ENCODE results near the gene TCFL5.

The TCFL5 gene

DNA sequence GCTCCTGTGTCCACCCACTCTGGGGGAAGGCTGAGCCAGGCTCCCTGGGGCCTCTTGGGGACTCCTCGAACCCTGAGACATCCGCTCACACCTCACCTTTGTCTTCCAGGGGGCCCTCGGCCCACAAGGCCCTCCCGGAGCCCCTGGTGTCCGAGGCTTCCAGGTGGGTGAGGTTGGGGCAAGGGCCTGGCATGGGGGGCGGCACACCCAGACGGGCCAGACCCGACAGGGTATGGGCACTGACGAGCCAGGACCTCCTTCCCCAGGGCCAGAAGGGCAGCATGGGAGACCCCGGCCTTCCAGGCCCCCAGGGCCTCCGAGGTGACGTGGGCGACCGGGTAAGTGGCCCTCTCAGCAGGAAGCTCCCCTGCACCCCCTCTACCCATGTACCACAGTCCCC lies 31.4 kb downstream of the TCFL5 start:
- no peak for DNase-seq (ENCODE audit: low read depth)
- TF ChIP-seq, protein P1, sequence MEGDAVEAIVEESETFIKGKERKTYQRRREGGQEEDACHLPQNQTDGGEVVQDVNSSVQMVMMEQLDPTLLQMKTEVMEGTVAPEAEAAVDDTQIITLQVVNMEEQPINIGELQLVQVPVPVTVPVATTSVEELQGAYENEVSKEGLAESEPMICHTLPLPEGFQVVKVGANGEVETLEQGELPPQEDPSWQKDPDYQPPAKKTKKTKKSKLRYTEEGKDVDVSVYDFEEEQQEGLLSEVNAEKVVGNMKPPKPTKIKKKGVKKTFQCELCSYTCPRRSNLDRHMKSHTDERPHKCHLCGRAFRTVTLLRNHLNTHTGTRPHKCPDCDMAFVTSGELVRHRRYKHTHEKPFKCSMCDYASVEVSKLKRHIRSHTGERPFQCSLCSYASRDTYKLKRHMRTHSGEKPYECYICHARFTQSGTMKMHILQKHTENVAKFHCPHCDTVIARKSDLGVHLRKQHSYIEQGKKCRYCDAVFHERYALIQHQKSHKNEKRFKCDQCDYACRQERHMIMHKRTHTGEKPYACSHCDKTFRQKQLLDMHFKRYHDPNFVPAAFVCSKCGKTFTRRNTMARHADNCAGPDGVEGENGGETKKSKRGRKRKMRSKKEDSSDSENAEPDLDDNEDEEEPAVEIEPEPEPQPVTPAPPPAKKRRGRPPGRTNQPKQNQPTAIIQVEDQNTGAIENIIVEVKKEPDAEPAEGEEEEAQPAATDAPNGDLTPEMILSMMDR (IDR thresholded peaks at IDR 0.05; ENCODE audit: insufficient read depth, low read depth, low read length, missing control alignments), result no peak
- H3K4me3 ChIP-seq (ENCODE audit: low read depth, low read length), result no peak overlapping the region

DNA sequence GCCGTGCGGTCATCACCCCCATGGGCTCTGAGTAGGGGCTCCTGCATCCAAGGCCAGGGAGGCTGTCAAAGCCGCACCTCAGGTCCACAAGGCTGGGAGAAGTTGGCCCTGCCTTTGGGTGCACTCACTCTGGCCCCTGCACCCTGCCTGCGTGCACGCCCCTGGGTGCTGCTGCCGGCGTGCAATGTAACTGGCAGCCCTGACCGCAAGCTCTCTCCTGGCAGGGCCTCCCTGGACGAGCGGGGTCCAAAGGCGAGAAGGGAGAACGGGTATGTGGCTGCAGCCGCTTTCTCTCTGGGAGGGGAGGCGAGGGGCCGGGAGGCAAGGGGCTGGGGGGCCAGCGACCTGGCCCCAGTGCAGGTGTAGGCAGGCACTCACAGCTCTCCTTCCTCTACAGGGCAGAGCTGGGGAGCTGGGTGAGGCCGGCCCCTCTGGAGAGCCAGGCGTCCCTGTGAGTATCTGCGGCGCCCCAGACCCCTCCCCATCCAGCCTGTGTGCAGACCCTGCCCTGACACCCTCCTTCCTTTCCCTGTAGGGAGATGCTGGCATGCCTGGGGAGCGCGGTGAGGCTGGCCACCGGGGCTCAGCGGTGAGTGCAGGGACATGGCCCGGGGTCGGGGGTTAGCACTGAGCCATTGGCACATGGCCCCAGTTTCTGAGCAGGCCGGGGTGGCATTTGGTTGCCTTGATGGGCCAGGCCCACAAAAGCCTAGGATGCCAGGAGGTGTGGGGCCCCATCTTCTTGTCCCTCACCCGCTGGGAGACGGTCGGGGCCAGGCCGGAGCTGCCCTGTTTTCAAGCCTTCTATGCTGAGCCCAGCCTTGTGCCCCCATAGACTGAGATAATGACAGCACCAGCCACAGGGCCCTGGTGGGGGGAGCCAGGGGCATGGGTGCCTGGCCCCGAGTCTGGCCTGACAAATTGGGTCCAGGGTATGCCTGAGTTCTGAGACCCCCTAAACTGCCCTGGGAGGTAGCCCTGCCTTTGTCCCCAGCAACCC lies 32.1 kb downstream of the TCFL5 start:
- no peak for DNase-seq (ENCODE audit: low read depth)
- no peak overlapping the region for H3K4me3 ChIP-seq (ENCODE audit: low read depth, low read length)
- TF ChIP-seq, protein P1 (IDR thresholded peaks at IDR 0.05; ENCODE audit: insufficient read depth, low read depth, low read length, missing control alignments), result no peak

DNA sequence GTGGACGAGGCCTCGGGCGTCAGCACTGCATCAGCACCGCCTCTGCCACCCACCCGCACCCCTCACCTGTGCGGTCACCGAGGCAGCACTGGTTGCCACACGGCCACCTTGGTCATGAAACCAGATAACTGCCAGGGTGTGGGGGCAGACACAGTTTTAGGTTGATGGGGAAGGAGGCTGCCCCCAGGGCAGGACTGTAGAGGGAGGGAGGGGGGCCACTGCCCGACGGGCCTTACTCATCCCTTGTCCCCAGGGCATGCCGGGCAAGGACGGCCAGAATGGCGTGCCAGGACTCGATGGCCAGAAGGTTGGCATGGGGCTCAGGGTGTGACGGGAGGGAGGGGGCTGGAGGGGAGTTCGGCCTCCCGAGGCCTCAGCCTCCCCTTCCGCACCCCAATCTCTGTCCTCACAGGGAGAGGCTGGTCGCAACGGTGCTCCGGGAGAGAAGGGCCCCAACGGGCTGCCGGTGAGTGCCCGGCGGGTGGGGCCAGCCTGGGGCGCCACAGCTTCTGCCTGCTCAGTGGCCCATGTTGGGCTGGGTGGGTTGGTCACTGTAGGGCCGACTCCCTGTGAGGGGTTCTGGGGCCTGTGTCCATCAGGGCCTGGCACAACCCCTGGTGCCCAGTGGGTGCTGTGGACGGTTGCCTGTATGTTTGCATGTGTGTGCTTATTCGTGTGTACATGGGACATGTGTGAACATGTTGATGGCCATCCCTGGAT lies 33.0 kb downstream of the TCFL5 start:
- TF ChIP-seq, protein P1 (IDR thresholded peaks at IDR 0.05; ENCODE audit: insufficient read depth, low read depth, low read length, missing control alignments), result no peak
- H3K4me3 ChIP-seq (ENCODE audit: low read depth, low read length), result no peak overlapping the region

DNA sequence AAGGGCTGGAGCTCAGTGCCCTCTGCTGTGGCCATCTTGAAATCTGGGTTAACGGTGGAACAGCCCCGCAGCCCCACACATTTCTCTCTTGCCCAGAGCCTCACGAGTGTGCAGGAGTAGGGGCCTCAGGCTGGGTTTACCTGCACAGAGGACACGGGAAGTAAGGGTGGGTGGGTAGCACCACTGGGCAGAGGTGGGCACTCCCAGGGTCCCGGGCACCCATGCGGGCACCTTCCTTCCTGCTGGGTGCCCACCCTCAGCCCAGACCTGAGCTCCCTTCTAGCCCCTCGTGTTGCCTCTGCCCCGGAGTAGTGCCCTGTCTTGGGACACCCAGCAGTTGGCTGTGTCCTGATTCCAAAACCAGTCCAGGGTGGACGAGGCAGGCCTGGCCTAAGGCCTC lies 33.6 kb downstream of the TCFL5 start:
- TF ChIP-seq, protein P1 (IDR thresholded peaks at IDR 0.05; ENCODE audit: insufficient read depth, low read depth, low read length, missing control alignments), result no peak
- DNase-seq (ENCODE audit: low read depth), result no peak
- H3K4me3 ChIP-seq (ENCODE audit: low read depth, low read length), result no peak overlapping the region

More for the DNA sequence above, 33.0 kb downstream of the TCFL5 start:
- DNase-seq (ENCODE audit: low read depth), result no peak

DNA sequence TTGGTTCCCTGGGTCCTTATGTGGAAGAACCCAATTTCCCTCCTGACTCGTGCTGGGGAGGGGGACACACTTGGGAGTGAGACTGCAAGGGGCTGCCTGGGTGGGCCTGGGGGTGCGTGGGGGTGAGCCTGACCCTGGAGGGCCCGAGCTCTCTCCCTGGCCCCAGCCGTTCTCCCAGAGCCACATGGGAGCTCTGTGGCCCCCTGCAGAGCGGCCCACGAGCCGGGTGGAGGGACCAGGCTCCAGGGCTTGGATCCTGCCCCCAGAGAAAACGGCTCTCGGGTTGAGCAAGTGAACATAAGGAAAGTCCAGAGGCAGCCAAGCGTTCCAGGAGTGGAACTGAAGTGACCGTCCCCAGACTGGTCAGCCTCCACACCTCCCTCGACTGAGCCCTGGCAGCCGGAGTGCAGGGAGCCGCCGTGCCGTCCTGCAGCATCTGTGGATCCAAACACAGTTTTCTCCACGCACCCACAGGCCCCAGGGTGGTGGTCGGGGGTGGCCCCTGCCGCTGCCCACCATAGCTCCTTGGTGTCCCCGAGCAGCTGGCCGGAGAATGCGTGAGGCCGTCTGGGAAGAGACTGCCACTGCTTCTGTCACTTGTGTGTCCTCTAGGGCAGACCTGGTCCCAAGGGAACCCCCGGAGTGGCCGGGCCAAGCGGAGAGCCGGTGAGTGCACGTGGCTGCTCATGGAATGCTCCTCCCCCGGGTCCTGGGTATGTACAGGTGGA lies 34.1 kb downstream of the TCFL5 start:
- TF ChIP-seq, protein P1 (IDR thresholded peaks at IDR 0.05; ENCODE audit: insufficient read depth, low read depth, low read length, missing control alignments), result no peak
- H3K4me3 ChIP-seq (ENCODE audit: low read depth, low read length), result no peak overlapping the region
- no peak for DNase-seq (ENCODE audit: low read depth)

DNA sequence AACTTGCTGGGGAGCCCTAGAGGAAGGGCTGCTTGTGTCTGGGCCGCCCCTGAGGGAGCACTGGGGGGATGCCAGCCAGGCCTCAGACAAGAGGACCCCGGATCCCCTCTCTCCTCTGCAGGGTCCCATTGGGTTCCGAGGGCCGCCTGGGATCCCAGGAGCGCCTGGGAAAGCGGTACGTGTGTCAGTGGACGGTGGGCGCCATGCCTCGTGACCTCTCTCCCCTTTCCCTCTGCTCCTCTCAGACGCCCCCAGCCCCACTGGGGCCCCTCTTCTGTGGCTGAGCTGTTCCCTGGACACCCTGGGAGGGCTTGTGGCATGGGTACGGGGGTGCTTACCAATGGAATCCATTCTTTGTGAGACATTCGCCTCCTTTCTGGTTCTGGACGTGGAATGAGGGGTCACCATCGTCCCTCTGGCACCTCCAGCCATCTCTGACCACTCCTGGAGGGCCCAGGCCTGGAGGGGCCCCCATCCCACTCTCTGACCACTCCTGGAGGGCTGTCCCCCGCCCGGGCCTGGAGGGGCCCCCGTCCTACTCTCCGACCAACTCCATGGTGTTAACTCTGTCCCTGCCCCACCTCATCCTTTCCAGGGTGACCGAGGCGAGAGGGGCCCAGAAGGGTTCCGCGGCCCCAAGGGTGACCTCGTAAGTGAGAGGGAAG lies 34.8 kb downstream of the TCFL5 start:
- DNase-seq (ENCODE audit: low read depth), result no peak
- no peak overlapping the region for H3K4me3 ChIP-seq (ENCODE audit: low read depth, low read length)
- TF ChIP-seq, protein P1 (IDR thresholded peaks at IDR 0.05; ENCODE audit: insufficient read depth, low read depth, low read length, missing control alignments), result no peak

Data from GM12865 (cell line).